Spleen (tissue), 7 donors: Measurements from ENCODE around the gene CACNA1D.

Experiments used
- POLR2A ChIP-seq, 3 donors: fragments of 450-650 bp; IDR thresholded peaks; one replicate each; pipeline ENCODE4 v1.5.1; 2017; ENCODE audit warnings: antibody characterized with exemption in 3 of 3, mild to moderate bottlenecking in 1 of 3
- TF ChIP-seq, protein P1 (sequence below), 11 experiments: fragments of 200-600 bp in 7 of 11; fragments of 450-650 bp in 4 of 11; sonication (generic) in 4 of 11; IDR thresholded peaks in 8 of 11; conservative IDR thresholded peaks in 3 of 11; 1 replicate in 7 of 11; 2 replicates in 4 of 11; pipeline versions ENCODE4 v1.4.0 to v1.8.0; 2016 to 2021; ENCODE audit warnings: antibody characterized with exemption in 11 of 11, inconsistent platforms in 4 of 11, mild to moderate bottlenecking in 1 of 11
- donor health status: DM: no; HTN: no; CAD: no; lungs with moderate emphysema.
- donor health status: DM: no; HTN: no; CAD: no.
- donor health status: DM: no; HTN: no; CAD: no.

DNA sequence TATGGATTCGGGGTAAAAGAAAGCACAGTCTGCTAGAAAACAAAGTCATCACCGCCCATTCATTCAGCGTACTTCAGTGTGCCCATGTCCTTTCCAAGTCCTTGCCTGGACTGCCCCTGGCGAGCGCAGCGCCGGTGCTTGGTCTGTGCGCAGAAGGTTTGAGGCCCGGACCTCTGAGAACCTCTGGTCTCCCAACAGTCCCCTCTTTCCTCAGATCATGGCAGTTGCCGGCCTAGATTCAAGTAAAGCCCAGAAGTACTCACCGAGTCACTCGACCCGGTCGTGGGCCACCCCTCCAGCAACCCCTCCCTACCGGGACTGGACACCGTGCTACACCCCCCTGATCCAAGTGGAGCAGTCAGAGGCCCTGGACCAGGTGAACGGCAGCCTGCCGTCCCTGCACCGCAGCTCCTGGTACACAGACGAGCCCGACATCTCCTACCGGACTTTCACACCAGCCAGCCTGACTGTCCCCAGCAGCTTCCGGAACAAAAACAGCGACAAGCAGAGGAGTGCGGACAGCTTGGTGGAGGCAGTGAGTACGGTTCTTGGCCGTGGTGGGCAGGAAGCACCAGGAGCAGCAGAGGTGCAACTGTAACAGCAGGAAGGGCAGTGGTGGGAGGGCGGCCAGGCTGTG is 315.5 kb downstream of the CACNA1D start:
- no peak for TF ChIP-seq POLR2A (IDR thresholded peaks at IDR 0.05)
- TF ChIP-seq, protein P1, sequence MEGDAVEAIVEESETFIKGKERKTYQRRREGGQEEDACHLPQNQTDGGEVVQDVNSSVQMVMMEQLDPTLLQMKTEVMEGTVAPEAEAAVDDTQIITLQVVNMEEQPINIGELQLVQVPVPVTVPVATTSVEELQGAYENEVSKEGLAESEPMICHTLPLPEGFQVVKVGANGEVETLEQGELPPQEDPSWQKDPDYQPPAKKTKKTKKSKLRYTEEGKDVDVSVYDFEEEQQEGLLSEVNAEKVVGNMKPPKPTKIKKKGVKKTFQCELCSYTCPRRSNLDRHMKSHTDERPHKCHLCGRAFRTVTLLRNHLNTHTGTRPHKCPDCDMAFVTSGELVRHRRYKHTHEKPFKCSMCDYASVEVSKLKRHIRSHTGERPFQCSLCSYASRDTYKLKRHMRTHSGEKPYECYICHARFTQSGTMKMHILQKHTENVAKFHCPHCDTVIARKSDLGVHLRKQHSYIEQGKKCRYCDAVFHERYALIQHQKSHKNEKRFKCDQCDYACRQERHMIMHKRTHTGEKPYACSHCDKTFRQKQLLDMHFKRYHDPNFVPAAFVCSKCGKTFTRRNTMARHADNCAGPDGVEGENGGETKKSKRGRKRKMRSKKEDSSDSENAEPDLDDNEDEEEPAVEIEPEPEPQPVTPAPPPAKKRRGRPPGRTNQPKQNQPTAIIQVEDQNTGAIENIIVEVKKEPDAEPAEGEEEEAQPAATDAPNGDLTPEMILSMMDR (IDR thresholded peaks at IDR 0.05 in 8 of 11, conservative IDR thresholded peaks at IDR 0.05 in 3 of 11) = no peak
